Measurements from ENCODE around the gene NOTCH2NLA. TPM values are rescaled to one million over a fixed set of nuclear protein-coding genes. Genes with fewer than 3 reads are reported as not detected.
A peak's percentile ranks its signal among the peaks of the same experiment; 100 is the strongest.
"Not testable (repeated sequence)": the region's sequence is repeated elsewhere in the genome, so short reads cannot be mapped to it uniquely, and the experiment has no call there.

Gene NOTCH2NLA
- 10.5 and 12.5 TPM in 2 replicates for polyA plus RNA-seq (2011; rRNA removed)
- 16.8 and 17.6 TPM in 2 replicates for polyA plus RNA-seq (2012; cell fraction: cytosol; rRNA removed)
- 10.3 and 11.4 TPM in 2 replicates for polyA plus RNA-seq (2012; cell fraction: nucleus; rRNA removed)
- 7.5 to 8.9 TPM (median 7.7 TPM) in 3 replicates for polyA plus RNA-seq (2017; fragmentation: RNase III; extraction: RNeasy Plus Mini Kit Qiagen cat#74134 plus additional on column Dnase treatment)
- polyA minus RNA-seq (2011; rRNA and poly(A)+ RNA removed), result 64.2 and 67.0 TPM in 2 replicates

- CTCF ChIA-PET, POLR2A ChIA-PET, H3K9me3 ChIP-seq, H3K4me1 ChIP-seq, H3K4me2 ChIP-seq, FAIRE-seq: not testable (repeated sequence)
- peak in 1 of 2 experiments; percentile 12 for DNase-seq (ENCODE audit: low read depth in 1 of 2, low spot score in 1 of 2)
- ATAC-seq, result peak; percentile 88 to 95
- TF ChIP-seq PHF8 (IDR thresholded peaks at IDR 0.05; ENCODE audit: borderline replicate concordance, low read depth), result 0 out of 2 replicates have a peak, but pooled peaks have one; percentile 33
- Histone ChIP-seq H3K4me3 (peak within 1 kb of the TSS; percentile 61), H3K27ac (peak within 1 kb of the TSS; percentile 78 to 91)
- no CpG with 5 or more reads among the region's 72 CpGs for WGBS (ENCODE audit: missing lambda C conversion rate)
Observed at GRCh38 chr1:146228710-146229477, at the start of gene NOTCH2NLA. Gene NOTCH2NLA (minus strand): TSS chr1:146229021. CDS start chr1:146189337, 39,684 bp downstream.

- ATAC-seq; POLR2A ChIA-PET; FAIRE-seq; H3K4me1 ChIP-seq; H3K4me3 ChIP-seq; DNase-seq (ENCODE audit: low read depth in 1 of 2, low spot score in 1 of 2); H3K9me3 ChIP-seq; CTCF ChIA-PET; H3K4me2 ChIP-seq; H3K27ac ChIP-seq: not testable (repeated sequence)
- WGBS (ENCODE audit: missing lambda C conversion rate), result no CpG with 5 or more reads among the region's 3 CpGs
Observed at GRCh38 chr1:146278346-146278745, 49.5 kb upstream of the NOTCH2NLA start.

GRCh38 chr1:146277087-146277486 is 48.3 kb upstream of the NOTCH2NLA start:
- H3K27ac ChIP-seq; H3K4me2 ChIP-seq; CTCF ChIA-PET; POLR2A ChIA-PET; H3K9me3 ChIP-seq; DNase-seq (ENCODE audit: low read depth in 1 of 2, low spot score in 1 of 2); H3K4me3 ChIP-seq; H3K4me1 ChIP-seq; FAIRE-seq; ATAC-seq: not testable (repeated sequence)
- no CpG with 5 or more reads among the region's 2 CpGs for WGBS (ENCODE audit: missing lambda C conversion rate)

- DNase-seq (ENCODE audit: low read depth in 1 of 2, low spot score in 1 of 2); CTCF ChIA-PET; H3K9me3 ChIP-seq; H3K4me2 ChIP-seq; H3K4me1 ChIP-seq; ATAC-seq; H3K4me3 ChIP-seq; H3K27ac ChIP-seq; FAIRE-seq; POLR2A ChIA-PET: not testable (repeated sequence)
- WGBS (ENCODE audit: missing lambda C conversion rate), result no CpG with 5 or more reads among the region's 3 CpGs
Observed at GRCh38 chr1:146274083-146274482, 45.3 kb upstream of the NOTCH2NLA start.

GRCh38 chr1:146273194-146273593 is 44.4 kb upstream of the NOTCH2NLA start:
- H3K4me2 ChIP-seq; POLR2A ChIA-PET; H3K27ac ChIP-seq; CTCF ChIA-PET; H3K4me3 ChIP-seq; DNase-seq (ENCODE audit: low read depth in 1 of 2, low spot score in 1 of 2); FAIRE-seq; H3K4me1 ChIP-seq; H3K9me3 ChIP-seq: not testable (repeated sequence)
- ATAC-seq, result peak; percentile 19 to 41; a peak in 3 of 6 replicates
- no CpG with 5 or more reads among the region's 5 CpGs for WGBS (ENCODE audit: missing lambda C conversion rate)

GRCh38 chr1:146272734-146273133 is 43.9 kb upstream of the NOTCH2NLA start:
- H3K27ac ChIP-seq; H3K4me1 ChIP-seq; POLR2A ChIA-PET; H3K4me3 ChIP-seq; H3K4me2 ChIP-seq; DNase-seq (ENCODE audit: low read depth in 1 of 2, low spot score in 1 of 2); H3K9me3 ChIP-seq; FAIRE-seq; CTCF ChIA-PET: not testable (repeated sequence)
- ATAC-seq, result peak; percentile 84 to 92
- WGBS (ENCODE audit: missing lambda C conversion rate), result no CpG with 5 or more reads among the region's 3 CpGs

- FAIRE-seq; DNase-seq (ENCODE audit: low read depth in 1 of 2, low spot score in 1 of 2); H3K4me2 ChIP-seq; H3K9me3 ChIP-seq; POLR2A ChIA-PET; H3K27ac ChIP-seq; H3K4me1 ChIP-seq; CTCF ChIA-PET; H3K4me3 ChIP-seq: not testable (repeated sequence)
- ATAC-seq, result peak; percentile 12 to 18; a peak in 2 of 6 replicates
- WGBS (ENCODE audit: missing lambda C conversion rate), result 100% methylated on average over 1 of the region's 2 CpGs
Observed at GRCh38 chr1:146271977-146272376, 43.2 kb upstream of the NOTCH2NLA start.

GRCh38 chr1:146270129-146270528 is 41.3 kb upstream of the NOTCH2NLA start:
- H3K4me3 ChIP-seq; CTCF ChIA-PET; H3K9me3 ChIP-seq; H3K27ac ChIP-seq; FAIRE-seq; DNase-seq (ENCODE audit: low read depth in 1 of 2, low spot score in 1 of 2); H3K4me1 ChIP-seq; ATAC-seq; H3K4me2 ChIP-seq; POLR2A ChIA-PET: not testable (repeated sequence)
- no CpG with 5 or more reads among the region's 9 CpGs for WGBS (ENCODE audit: missing lambda C conversion rate)

GRCh38 chr1:146266179-146266748 is 37.4 kb upstream of the NOTCH2NLA start:
- H3K4me1 ChIP-seq; CTCF ChIA-PET; H3K27ac ChIP-seq; POLR2A ChIA-PET; DNase-seq (ENCODE audit: low read depth in 1 of 2, low spot score in 1 of 2); H3K9me3 ChIP-seq; H3K4me3 ChIP-seq; FAIRE-seq; H3K4me2 ChIP-seq; ATAC-seq: not testable (repeated sequence)
- no CpG with 5 or more reads among the region's 2 CpGs for whole genome bisulfite sequencing (ENCODE audit: missing lambda C conversion rate)

GRCh38 chr1:146264761-146265160 is 35.9 kb upstream of the NOTCH2NLA start:
- ATAC-seq, FAIRE-seq: not testable (repeated sequence)
- no CpG with 5 or more reads among the region's 3 CpGs for WGBS (ENCODE audit: missing lambda C conversion rate)

More at GRCh38 chr1:146264761-146265160, 35.9 kb upstream of the NOTCH2NLA start:
- DNase-seq (ENCODE audit: low read depth in 1 of 2, low spot score in 1 of 2); H3K4me1 ChIP-seq; H3K4me2 ChIP-seq; CTCF ChIA-PET; H3K27ac ChIP-seq; POLR2A ChIA-PET; H3K9me3 ChIP-seq; H3K4me3 ChIP-seq: not testable (repeated sequence)
